NCI-H446 treated with DMSO at 0.1 percent for 48 hours (cell line): ENCODE data around the gene SAP130.

Source experiments
- DNase-seq: peaks from one replicate; lab custom pipeline; 2025; lab: John Stamatoyannopoulos, UW

SAP130 gene

DNA sequence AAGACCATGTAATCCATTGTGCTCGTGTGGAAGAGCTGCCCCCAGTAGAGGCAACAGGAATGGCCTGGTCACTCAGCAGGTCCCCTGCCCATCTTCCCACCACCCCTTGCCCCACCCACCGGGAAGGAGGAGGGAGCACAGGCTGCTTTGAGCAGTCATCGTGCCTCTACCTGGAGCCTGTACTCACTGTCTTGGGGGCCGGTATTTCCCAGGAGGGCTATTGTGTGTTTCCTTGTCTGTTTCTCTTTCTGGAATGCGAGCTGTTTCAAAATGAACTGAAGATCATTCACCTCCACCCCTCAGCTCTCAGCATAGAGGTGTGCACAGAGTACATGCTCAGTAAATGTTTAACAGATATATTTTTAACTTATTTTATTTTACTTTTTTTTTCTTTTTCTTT lies 134.4 kb downstream of the SAP130 start:
- DNase-seq, result no peak

DNA sequence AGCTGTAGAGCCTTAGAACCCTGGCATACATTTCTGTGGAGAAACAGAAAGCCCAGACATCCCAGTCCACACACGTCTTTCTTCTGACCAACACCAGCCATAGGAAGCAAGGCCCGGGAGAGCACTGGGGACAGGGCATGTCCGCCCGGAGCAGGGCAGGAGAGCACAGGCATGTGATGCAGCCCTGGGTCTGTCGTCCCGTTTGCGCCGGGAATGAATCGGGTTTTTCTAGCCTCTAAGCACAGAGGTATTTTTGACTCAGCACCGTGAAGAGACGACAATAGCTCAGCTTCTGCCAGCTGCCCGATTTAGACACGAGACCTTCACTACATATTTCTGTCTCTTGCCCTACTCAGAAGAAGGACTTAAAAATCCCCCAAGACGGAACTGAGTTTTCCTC lies 134.8 kb downstream of the SAP130 start:
- DNase-seq, result no peak

DNA sequence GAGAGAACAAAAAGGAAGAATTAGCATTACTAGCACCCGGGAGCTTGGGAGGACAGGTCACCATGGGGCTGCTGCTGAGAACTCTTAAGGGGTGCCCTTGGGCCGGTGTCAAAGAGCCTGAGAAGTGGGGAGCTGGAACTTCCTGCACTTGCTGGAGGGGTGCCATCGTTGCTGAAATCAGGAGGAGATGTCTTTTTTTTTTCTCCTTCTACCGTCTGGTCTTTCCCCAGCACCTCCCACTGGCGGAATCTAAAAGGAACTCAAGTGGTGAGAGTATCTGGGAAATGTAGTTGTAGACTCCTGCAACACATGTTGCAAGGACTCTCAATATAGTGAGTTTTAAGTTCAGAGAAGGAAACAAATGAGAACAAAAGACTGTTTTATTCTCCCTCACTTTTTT lies 136.0 kb downstream of the SAP130 start:
- DNase-seq, result no peak
